ENCODE measurements around the gene RNF112. TPM values are rescaled to one million over a fixed set of nuclear protein-coding genes. Genes with fewer than 3 reads are reported as not detected.
A peak's percentile ranks its signal among the peaks of the same experiment; 100 is the strongest.

RNF112 gene
- polyA plus RNA-seq, 1 experiment = 0.70 TPM

- POLR2A ChIA-PET = no interaction called here
- TF ChIP-seq CTCF (IDR thresholded peaks at IDR 0.05; ENCODE audit: insufficient read depth, low read depth, low read length) = no peak
- H3K27me3 ChIP-seq (ENCODE audit: control insufficient read depth, insufficient read depth, low read length) = no peaks in the 10 kb centered on the region
- peak overlapping the region; percentile 56; the same call in 1 of the 2 replicates for H3K4me3 ChIP-seq (ENCODE audit: low read depth, low read length)
- H3K36me3 ChIP-seq (ENCODE audit: control insufficient read depth, insufficient read depth, low read length) = peaks cover 1% of the 10 kb centered on the region; the same call in 1 of the 2 replicates
- CTCF ChIA-PET = interaction anchor here (0.5 to 5.9 kb wide), 42 partner anchors 8 to 443 kb away, joined by 3 to 178 read pairs (median 6); partner anchors contain the start of gene MAPK7
- DNase-seq (ENCODE audit: low read depth) = no peak
Measured at GRCh38 chr17:19363114-19363438, 48.0 kb upstream of the RNF112 start.

- Histone ChIP-seq H3K4me3 (ENCODE audit: low read depth, low read length) (no peak overlapping the region), H3K36me3 (ENCODE audit: control insufficient read depth, insufficient read depth, low read length) (peaks cover 1% of the 10 kb centered on the region; the same call in 1 of the 2 replicates), H3K27me3 (ENCODE audit: control insufficient read depth, insufficient read depth, low read length) (no peaks in the 10 kb centered on the region)
- DNase-seq (ENCODE audit: low read depth) = no peak
- POLR2A ChIA-PET = no interaction called here
- CTCF ChIA-PET = interaction anchor here (0.5 to 5.9 kb wide), 41 partner anchors 8 to 443 kb away, joined by 3 to 178 read pairs (median 6); partner anchors contain the start of gene MAPK7
- TF ChIP-seq CTCF (IDR thresholded peaks at IDR 0.05; ENCODE audit: insufficient read depth, low read depth, low read length) = no peak
Measured at GRCh38 chr17:19363460-19364035, 47.5 kb upstream of the RNF112 start.

GRCh38 chr17:19364699-19365498 is 46.1 kb upstream of the RNF112 start:
- no peak overlapping the region for H3K4me3 ChIP-seq (ENCODE audit: low read depth, low read length)
- DNase-seq (ENCODE audit: low read depth) = no peak
- no peak for TF ChIP-seq CTCF (IDR thresholded peaks at IDR 0.05; ENCODE audit: insufficient read depth, low read depth, low read length)
- H3K27me3 ChIP-seq (ENCODE audit: control insufficient read depth, insufficient read depth, low read length) = no peaks in the 10 kb centered on the region
- ChIA-PET CTCF (interaction anchor here (0.7 to 5.9 kb wide), 12 partner anchors 9 to 402 kb away, joined by 3 to 178 read pairs (median 4); partner anchors contain the start of gene MAPK7), POLR2A (interaction anchor here (0.7 kb wide), 1 partner anchor 13 kb away, joined by 3 read pairs; the partner anchor contains the start of gene MAPK7)
- no peaks in the 10 kb centered on the region for H3K36me3 ChIP-seq (ENCODE audit: control insufficient read depth, insufficient read depth, low read length)

GRCh38 chr17:19365499-19365817 is 45.6 kb upstream of the RNF112 start:
- Histone ChIP-seq H3K4me3 (ENCODE audit: low read depth, low read length) (no peak overlapping the region), H3K36me3 (ENCODE audit: control insufficient read depth, insufficient read depth, low read length) (no peaks in the 10 kb centered on the region), H3K27me3 (ENCODE audit: control insufficient read depth, insufficient read depth, low read length) (no peaks in the 10 kb centered on the region)
- TF ChIP-seq CTCF (IDR thresholded peaks at IDR 0.05; ENCODE audit: insufficient read depth, low read depth, low read length) = no peak
- ChIA-PET CTCF (interaction anchor here (0.7 to 5.9 kb wide), 10 partner anchors 9 to 401 kb away, joined by 3 to 178 read pairs (median 4); partner anchors contain the start of gene MAPK7), POLR2A (no interaction called here)
- DNase-seq (ENCODE audit: low read depth) = no peak
